Measurements from ENCODE around the gene GNB1L.

Gene GNB1L, protein sequence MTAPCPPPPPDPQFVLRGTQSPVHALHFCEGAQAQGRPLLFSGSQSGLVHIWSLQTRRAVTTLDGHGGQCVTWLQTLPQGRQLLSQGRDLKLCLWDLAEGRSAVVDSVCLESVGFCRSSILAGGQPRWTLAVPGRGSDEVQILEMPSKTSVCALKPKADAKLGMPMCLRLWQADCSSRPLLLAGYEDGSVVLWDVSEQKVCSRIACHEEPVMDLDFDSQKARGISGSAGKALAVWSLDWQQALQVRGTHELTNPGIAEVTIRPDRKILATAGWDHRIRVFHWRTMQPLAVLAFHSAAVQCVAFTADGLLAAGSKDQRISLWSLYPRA

GRCh38 chr22:19854778-19855503, at the start of gene GNB1L, which contains the start of gene RTL10:
Gene GNB1L (minus strand): TSS chr22:19854874. CDS start chr22:19821355, 33,519 bp downstream.
Gene RTL10 (minus strand): TSS chr22:19854874. CDS start chr22:19852261, 2,613 bp downstream.
- peak; percentile 93 for DNase-seq

DNA sequence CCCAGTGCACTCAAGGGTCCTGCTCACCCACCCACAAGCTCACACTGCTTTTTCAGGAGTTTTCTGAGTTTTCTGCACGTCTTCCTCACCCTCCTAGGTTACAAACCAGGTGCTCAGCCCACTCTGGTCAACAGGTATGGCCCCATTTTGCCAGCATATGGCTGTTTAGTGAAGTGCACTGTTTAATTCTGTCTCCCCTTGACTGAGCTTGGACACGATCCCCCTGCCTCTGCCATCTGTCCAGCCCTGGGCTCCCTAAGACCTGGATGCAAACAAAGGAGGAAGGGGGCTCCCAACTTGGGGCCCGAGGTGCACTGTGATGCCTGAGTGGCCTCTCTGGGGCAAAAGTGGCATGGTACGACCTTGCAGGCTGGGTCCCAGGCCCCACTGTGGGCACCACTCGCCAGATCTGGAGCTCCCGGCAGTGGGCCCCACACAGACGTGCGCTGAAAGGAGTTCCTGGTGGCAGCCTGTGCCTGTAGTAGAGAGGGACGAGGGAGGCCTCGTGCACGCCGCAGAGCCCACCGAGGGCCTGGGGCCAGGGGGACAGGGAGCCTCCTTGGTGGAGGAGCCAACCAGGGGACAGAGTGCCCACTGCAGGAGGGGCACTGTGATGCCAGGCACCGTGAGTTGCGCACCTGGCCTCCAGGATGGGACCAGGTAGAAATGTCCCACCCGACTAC, 49.6 kb upstream of the GNB1L start:
- no peak for DNase-seq

GRCh38 chr22:19903513-19903912, 48.8 kb upstream of the GNB1L start:
- no peak for DNase-seq

DNA sequence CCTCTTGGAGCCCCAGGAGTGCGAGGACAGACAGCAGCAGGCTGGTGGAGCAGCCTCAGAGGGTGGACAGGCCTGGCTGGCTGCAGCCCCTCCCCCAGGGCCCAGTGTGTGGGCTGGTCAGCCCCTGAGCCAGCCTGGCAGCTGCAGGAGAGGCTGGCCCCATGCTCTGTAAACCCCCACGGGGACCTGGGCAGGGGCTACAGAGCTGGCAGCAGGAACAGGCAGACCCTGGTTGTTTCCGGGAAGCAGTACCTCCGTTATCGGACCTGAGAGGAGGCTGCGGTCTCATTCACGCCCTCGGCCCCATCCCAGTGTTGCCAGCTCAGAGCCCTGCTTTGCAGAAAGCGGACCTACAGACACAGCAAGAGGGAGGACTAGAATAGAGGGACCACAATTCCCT, 48.4 kb upstream of the GNB1L start:
- no peak for DNase-seq

DNA sequence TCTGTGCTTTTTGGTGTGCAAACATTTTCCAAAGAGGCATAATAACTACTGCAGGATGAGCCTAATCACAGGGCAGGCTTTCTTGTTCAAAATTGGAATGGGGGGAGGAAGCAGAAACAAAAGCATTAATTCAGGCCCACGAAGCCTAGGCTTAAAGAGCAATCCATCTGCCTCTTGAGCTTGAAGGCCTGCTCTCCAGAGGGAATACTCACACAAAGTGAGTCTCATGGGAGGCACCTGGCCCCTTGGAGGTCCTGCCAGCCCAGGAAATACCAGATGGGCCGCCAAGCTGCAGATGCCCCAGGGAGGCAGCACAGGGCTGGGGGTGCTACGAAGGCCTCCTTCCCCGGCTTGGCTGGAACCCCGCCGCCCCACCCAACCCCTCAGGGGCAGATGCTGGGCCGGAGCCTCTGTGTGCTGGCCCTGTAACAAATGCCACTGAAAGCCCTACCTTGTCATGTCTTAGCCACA, 47.6 kb upstream of the GNB1L start:
- no peak for DNase-seq

- no peak for DNase-seq
Observed at GRCh38 chr22:19901577-19902244, 47.0 kb upstream of the GNB1L start.

DNA sequence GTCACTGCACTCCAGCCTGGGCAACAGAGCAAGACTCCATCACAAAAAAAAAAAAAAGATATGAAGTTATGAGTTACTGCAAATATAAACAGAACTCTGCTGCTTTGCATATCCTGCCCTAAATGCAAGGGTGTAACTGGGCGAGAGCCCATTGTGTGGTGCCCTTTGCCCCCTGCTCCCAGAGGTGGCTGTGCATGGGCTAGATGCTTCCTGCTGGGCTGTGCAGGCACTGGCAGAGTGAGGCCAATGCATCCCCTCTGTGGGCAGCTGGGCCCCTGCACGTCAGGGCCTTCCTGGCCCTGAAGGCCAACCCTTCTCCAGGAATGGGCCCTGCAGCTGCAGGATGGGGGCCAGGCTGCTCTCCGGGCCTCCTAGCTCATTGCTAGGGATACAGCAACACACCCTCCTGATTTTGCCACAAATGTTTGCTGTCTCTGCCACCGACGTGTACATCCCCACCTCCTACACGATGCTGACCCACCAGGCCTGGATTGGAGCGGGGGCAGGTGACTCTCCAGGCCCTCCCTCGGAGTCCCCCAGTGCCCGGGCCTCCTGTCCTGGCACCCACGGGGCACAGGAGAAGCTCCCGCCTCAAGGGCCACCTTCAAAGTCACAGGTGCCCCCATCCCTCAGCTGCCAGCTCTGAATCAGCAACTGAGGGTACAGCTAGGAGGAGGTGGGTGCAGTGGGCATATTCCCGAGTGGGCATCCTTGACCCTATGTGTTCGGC, 46.2 kb upstream of the GNB1L start:
- no peak for DNase-seq

- DNase-seq = no peak
Observed at GRCh38 chr22:19898831-19899567, 44.3 kb upstream of the GNB1L start.

GRCh38 chr22:19898145-19898544, 43.5 kb upstream of the GNB1L start:
- DNase-seq = no peak

DNA sequence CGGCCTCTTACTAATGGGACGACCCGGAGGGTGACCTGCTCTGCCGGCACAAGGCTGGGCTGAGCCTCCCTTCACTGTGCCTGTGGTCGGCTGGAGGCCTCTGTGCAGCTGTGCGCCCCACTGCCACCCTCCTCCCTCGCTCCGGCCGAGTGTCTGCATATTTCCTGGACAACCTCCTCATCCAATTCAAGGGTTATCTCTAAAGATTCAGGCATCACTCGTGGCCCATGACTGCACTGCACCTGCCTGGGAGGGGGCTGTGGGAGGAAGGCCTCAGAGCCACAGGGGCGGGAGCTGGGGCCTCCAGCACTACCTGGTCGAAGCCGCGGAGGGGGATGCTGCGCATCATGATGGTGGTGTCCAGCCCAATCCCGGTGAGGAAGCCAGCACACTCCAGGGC, 43.1 kb upstream of the GNB1L start:
- DNase-seq = no peak

DNA sequence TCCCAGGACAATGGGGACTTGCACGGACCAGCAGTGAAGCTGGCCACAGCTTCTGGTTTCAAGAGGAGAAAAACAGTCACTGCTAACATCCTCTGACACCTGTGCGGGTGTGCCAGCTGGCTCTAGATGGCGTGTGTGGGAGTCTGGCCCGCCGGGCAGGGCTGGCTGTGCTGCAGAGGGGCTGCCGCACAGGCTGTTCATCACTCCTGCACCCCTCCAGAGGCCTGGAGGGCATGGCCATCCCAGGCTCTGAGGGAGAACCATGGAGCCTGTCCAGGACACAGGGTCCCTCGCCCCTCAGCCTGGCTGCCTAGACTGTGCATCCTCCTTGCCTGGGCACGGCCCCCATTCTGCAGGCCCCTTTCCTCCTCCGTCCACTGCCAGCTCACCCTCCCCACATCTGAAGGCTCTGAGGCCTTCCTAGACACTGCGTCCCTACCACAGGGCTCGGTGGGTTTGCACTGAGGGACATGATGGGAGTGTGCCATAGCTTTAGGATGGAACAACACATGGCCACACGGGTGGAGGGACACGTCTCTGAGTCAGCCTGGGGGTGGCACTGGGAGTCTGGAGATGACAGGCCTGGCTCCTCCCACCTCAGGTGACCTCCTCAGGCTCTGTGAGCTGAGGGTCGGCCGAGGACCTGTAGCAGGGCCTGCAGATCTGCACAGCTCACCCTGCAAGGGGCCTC, 42.1 kb upstream of the GNB1L start:
- no peak for DNase-seq

- DNase-seq = no peak
Observed at GRCh38 chr22:19895160-19895849, 40.6 kb upstream of the GNB1L start.

- DNase-seq = no peak
Observed at GRCh38 chr22:19893363-19893762, 38.7 kb upstream of the GNB1L start.

DNA sequence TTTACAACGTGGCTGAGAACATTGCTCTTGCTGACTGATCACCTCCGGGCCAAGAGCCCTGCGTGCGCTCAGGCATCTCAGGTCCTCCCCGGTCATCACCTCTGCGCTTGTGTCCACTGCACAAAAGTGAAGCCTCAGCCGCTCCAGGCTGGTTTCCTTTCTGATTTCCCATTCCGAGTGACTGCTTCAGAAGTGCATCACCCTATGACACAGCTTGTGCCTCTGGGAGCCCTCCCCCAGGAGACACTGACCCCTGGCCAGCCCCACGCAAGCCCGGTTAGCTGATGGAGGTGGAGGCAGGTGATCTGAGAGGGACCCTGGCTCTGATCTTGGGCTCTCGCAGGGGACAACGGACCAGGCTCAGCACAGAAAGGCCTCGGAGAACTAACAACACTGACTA, 38.3 kb upstream of the GNB1L start:
- no peak for DNase-seq

DNA sequence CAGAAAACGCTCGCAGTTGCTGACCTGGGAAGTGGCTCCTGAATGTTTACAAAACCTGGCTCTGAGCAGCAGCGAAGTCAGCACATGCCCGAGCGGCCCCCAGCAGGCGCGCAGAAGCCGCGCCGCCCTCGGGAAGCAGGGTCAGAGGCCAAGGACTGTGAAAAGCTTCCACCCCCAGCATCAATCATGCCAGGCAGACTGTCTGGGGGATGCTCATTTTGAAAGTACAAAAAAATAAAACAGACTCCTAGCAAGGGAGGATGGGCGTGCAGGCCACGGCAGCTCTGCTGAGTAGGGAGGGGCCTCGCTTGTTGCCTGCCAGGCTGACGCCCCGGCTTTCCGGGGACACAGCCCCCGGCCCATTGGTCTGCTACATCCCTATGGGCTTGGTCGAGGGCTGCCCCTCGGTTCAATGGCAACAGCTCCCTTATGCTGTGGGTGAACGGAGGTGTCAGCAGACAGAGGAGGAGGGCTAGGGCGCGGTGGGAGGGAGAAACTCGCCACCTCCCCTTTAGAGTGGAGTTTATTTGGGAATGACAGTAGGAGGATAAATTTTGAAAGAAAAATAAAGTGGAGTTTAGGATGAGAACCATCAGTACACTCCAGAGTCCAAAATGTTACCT, 37.7 kb upstream of the GNB1L start:
- DNase-seq = no peak

DNA sequence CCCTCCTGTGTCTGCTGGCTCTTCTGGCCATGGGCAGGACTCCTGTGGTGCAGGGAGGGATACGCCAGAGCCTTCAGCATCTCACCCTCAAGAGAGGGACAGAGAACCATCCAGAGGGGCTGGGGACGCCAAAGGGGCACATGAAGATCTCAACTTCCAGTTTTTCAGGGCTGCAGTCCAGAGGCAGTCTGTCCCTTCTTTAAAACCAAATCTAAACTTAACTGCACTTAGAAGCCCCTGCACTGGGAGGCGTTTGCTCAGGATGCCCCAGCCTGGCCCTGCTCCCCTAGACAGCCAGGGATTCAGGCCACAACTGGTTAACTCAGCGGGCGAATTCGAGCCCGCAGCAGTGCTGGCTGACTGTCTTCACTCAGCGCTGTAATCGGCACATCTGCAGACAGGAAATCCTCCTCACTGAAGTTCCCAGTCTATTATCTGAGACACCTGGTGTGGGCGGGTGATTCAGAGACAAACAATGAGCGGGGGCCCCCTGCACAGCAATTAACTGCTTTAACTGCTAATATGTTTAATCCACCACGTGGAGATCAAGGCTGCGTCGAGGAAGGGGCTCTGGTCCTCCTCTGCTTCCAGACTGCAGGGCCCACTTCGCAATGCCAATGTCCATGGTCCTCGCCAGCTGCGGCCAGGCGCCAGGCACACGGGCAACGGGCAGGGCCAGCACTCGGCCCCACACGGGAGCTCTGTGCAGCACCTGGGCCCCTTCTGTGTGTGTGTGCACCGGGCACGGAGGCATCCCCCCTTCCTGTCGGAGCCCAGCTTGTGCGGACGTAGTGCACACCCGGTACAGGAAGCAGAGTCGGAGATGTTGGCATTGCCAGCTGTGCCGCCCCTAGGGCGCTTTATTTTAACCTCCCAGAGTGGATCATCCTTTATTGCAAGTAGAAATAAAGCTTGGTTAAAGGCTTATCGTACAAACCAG, 36.9 kb upstream of the GNB1L start:
- DNase-seq = no peak

DNA sequence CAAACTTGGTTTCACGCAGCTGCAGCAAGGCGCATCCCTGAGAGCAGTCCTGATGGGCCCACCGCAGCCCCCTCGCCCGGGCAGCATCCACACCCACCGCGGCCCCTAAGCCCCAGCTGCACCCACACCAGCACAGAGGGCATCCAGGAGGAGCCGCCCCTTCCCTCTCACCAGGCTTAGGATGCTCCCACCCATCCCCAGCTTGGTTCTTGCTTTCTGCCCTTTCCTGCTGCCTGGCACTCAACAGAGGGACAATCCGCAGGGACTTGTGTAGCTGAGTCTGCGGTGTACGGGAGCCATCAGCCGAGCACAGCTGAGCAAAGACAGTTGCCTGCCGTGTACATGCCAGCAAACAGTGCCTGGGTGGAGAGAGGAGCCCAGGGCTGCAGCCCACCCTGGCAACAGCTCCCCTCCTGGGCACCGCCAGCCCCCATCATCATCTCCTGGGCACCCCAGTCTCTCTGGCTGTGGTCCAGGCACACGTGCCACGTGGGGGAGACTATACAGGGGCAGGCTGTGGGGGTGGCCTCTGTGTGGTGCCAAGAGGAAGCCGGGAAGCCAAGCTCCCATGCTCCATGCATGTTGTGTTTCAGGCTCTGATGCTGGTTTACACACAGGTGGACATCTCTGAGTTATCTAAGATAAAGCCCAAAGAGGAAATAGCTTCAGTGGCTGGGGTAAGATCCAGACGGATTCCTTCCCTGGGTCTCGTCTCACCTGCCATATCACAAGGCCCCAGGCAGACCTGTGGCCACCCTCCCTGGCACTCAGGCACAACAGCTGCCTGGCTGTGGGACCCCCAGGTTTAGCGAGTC, 36.0 kb upstream of the GNB1L start:
- DNase-seq = no peak

GRCh38 chr22:19889951-19890350, 35.3 kb upstream of the GNB1L start:
- no peak for DNase-seq
